PFSK-1 (cell line): ENCODE results near the gene AJUBA.

ENCODE experiments used
- FOXP2 ChIP-seq: optimal IDR thresholded peaks from 2 replicates; pipeline ENCODE3; 2011; ENCODE audit warnings: borderline replicate concordance, control low read depth, inconsistent platforms; ENCODE audit not compliant: insufficient read depth; ENCODE audit errors: extremely low read length, extremely low read depth
- POLR2AphosphoS5 ChIP-seq: IDR thresholded peaks from 2 replicates; pipeline ENCODE4 v1.6.1; 2012; ENCODE audit warnings: low read depth, mild to moderate bottlenecking, control low read depth, low read length, moderate library complexity
- REST ChIP-seq, 2 experiments: IDR thresholded peaks; 2 replicates each; pipeline versions ENCODE4 v1.6.1 to v1.8.0; 2011 to 2012; ENCODE audit warnings: low read depth in 2 of 2, low read length in 2 of 2, control low read depth in 1 of 2, inconsistent platforms in 1 of 2, mild to moderate bottlenecking in 1 of 2, moderate library complexity in 1 of 2; ENCODE audit not compliant: insufficient read depth in 1 of 2
- SIN3A ChIP-seq: IDR thresholded peaks from 2 replicates; pipeline ENCODE4 v1.6.1; 2012; ENCODE audit warnings: mild to moderate bottlenecking, low read length, moderate library complexity, borderline replicate concordance; ENCODE audit not compliant: insufficient read depth
- TAF1 ChIP-seq: IDR thresholded peaks from 2 replicates; pipeline ENCODE4 v1.6.1; 2012; ENCODE audit warnings: low read length, control low read depth, borderline replicate concordance; ENCODE audit not compliant: insufficient read depth

Gene AJUBA

GRCh38 chr14:22998329-22999012, 16.1 kb upstream of the AJUBA start:
- TF ChIP-seq FOXP2 (no peak), POLR2AphosphoS5 (no peak), REST (IDR thresholded peaks at IDR 0.05; ENCODE audit: insufficient read depth in 1 of 2, low read depth in 2 of 2, low read length in 2 of 2) (no peak), TAF1 (no peak), SIN3A (no peak)

- TF ChIP-seq REST (IDR thresholded peaks at IDR 0.05; ENCODE audit: insufficient read depth in 1 of 2, low read depth in 2 of 2, low read length in 2 of 2) (no peak), TAF1 (no peak), SIN3A (no peak), POLR2AphosphoS5 (no peak), FOXP2 (no peak)
These were observed 15.4 kb upstream of the AJUBA start for GRCh38 chr14:22997676-22998323.

DNA sequence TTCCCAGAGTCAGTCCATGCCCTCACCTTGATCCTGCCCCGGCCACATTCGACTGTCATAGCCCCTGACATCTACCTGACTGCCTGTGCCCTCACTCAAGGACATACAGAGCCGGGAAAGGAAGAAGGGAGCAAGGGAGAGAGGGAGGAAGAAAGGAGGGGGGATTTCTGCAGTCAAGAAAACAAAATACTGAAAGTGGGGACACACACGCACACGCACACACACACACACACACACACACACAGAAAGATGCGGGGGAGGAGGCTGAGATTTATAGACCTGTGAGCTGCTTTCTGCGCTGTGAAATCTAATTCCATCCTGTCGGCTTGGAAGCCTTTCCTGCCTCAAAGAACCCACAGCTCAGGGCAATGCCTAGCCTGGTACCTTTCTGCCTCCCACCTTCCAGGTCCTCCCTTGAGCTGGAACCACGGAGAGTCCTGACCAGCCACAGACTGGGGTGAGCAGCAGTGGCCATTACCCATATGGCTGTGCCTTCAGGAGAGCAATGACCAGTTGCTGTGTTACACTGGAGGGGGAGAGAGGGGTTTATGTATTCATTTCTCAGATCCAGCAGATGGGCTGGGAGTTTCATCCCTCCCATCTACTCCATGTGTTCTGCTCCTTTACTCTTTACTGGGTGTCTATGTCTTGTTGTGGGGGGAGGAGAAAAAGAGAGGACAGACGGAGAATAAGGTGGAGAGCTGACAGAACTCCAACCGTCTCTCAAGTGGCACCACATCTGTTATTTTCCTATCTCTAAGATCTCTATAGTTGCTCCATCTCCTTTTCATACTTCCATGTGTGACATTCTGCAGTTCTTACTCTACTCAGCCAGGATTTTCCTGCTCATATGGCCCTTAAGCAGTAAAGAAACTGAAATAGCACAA, 14.7 kb upstream of the AJUBA start:
- TF ChIP-seq FOXP2 (no peak), SIN3A (no peak), TAF1 (no peak), POLR2AphosphoS5 (no peak), REST (IDR thresholded peaks at IDR 0.05; ENCODE audit: insufficient read depth in 1 of 2, low read depth in 2 of 2, low read length in 2 of 2) (no peak)

DNA sequence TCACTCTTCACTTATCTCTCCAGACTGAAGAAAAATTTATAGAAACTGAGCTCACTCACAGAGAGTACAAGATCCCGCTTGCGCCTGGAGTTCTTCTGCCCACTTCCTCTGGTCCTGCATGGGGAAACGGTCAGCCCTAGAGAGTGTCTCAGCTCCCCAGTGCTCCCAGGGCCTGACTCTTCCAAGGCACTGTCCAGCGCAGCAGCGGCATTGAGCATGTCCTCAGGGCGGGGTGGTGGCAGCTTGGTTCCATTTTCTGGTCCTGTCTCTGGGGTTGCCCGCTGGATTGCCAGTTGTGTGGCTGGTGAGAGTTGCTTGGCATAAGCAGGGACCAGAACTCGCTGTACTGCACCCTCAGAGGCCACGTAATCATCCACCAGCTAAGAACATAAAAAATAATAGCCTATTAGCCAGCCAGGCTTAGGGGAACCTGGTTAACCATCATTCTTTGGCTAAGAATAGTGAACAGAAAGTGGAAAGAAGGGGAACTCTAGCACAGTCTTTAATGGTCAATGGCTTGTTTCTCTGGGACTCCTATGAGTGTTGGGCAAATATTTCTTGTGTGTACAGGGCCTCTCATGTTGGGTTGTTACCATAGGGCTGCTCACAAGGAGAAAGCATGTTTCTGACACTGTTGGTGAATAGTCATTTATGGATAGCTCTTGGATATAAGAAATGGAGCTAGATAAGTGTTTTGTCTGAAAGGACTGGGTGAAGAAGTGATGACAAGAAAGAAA, 13.7 kb upstream of the AJUBA start:
- no peak for TF ChIP-seq TAF1
- no peak for TF ChIP-seq POLR2AphosphoS5
- no peak for TF ChIP-seq SIN3A
- TF ChIP-seq FOXP2 = no peak
- no peak for TF ChIP-seq REST (IDR thresholded peaks at IDR 0.05; ENCODE audit: insufficient read depth in 1 of 2, low read depth in 2 of 2, low read length in 2 of 2)
